Fibroblast of villous mesenchyme (primary cell): Measurements from ENCODE around the gene CCNG2. TPM values are rescaled to one million over a fixed set of nuclear protein-coding genes. Genes with fewer than 3 reads are reported as not detected.

Source experiments
- DNase-seq: peaks from one replicate; pipeline ENCODE4 v3.0.0-alpha.2; 2010; ENCODE audit warnings: low read depth
- H3K4me3 ChIP-seq: 2 replicates; pipeline ENCODE4 v1.5.1; 2011; ENCODE audit warnings: low read depth, mild to moderate bottlenecking, low read length
- total RNA-seq: library from RNA; depleted of rRNA; stranded (reverse); fragments of >200 nt; gene quantifications from 2 replicates; pipeline ENCODE4 v1.2.3, GENCODE V29; 2012
- TF ChIP-seq, protein P1 (sequence below): IDR thresholded peaks from 2 replicates; pipeline ENCODE4 v1.5.1; 2012; ENCODE audit warnings: low read depth, mild to moderate bottlenecking, low read length; ENCODE audit not compliant: insufficient read depth

Gene CCNG2
- total RNA-seq, 1 donor, result 25.9 TPM

DNA sequence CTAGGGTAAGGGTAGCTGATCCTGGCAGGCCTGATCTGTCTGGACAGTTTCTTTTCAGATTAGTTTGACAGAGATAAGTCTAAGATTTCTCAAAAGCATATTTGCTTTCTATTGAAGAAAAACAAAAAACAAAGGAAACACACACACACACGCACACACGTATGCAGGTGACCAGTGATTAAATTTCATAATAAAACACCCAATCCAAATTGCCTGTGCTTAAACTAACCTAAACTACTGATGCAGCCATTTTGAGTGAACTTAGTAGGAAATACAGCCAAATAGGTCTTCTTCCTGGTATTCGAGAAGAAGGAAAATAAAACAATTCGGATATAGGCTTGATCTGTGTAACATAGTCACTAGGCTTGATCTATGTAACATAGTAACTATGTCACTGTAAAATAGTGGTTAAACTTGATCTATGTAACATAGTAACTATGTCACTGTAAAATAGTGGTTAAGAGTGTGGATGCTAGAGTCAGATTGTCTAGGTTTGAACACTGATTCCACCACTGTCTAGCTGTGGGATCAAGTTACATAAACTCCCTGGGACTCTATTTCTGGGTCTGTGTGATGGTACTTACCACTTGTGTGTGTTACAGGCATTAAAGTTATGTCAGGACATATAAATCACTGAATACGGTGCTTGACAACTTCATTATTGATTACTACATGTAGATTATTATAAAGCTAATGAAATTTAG is 9.8 kb upstream of the CCNG2 start:
- peak; percentile 33 for DNase-seq
- TF ChIP-seq, protein P1, sequence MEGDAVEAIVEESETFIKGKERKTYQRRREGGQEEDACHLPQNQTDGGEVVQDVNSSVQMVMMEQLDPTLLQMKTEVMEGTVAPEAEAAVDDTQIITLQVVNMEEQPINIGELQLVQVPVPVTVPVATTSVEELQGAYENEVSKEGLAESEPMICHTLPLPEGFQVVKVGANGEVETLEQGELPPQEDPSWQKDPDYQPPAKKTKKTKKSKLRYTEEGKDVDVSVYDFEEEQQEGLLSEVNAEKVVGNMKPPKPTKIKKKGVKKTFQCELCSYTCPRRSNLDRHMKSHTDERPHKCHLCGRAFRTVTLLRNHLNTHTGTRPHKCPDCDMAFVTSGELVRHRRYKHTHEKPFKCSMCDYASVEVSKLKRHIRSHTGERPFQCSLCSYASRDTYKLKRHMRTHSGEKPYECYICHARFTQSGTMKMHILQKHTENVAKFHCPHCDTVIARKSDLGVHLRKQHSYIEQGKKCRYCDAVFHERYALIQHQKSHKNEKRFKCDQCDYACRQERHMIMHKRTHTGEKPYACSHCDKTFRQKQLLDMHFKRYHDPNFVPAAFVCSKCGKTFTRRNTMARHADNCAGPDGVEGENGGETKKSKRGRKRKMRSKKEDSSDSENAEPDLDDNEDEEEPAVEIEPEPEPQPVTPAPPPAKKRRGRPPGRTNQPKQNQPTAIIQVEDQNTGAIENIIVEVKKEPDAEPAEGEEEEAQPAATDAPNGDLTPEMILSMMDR, result no peak
- no peak overlapping the region for H3K4me3 ChIP-seq

DNA sequence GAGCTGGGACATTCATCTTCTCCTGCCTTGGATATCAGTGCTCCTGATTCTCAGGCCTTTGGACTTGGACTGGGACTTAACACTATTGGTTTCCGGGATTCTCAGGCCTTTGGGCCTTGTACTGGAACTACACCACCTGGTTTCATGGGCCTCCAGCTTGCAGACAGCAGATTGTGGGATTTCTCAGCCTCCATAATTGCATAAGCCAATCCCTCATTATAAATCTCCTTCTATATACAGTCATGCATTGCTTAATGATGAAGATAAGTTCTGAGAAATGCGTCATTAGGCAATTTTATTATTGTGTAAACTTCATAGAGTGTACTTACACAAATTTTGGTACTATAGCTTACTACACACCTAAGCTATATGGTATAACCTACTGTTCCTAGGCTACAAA is 8.9 kb upstream of the CCNG2 start:
- TF ChIP-seq, protein P1, result no peak
- DNase-seq, result peak; percentile 88

DNA sequence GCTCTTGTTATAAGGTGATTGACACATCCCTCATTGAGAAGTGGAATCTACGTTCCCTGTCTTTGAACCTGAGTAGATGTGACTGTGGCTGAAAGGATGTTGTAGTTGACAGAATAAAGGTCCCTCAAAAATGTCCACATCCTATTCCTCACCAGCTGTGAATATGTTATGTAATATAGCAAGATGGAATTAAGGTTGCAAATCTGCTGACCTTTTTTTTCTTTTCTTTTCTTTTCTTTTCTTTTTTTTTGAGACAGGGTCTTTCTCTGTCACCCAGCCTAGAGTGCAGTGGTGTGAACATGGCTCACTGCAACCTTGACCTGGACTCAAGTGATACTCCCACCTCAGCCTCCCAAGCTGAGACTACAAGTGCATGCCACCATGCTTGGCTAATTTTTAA is 7.2 kb upstream of the CCNG2 start:
- TF ChIP-seq, protein P1, result no peak
- DNase-seq, result no peak
- no peak overlapping the region for H3K4me3 ChIP-seq

More for the DNA sequence above, 8.9 kb upstream of the CCNG2 start:
- no peak overlapping the region for H3K4me3 ChIP-seq

DNA sequence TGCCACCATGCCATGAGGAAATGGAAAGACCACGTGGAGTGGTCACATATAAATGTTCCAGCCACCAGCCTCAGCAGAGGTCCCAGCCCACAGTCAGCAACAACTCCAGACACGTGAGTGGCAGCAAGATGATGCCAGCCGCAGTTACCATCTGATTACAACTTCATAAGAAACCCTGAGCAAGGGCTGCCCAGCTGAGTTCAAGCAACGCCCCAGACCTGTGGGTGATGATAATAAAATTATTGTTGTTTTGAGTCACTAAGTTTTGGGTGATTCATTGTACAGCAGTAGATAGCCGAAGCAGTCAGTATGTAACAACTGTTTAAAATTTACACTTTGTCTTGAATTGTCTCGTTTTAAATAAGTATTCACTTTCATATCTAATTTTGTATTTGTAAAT is 5.8 kb upstream of the CCNG2 start:
- no peak for DNase-seq
- TF ChIP-seq, protein P1, result no peak
- H3K4me3 ChIP-seq, result no peak overlapping the region

DNA sequence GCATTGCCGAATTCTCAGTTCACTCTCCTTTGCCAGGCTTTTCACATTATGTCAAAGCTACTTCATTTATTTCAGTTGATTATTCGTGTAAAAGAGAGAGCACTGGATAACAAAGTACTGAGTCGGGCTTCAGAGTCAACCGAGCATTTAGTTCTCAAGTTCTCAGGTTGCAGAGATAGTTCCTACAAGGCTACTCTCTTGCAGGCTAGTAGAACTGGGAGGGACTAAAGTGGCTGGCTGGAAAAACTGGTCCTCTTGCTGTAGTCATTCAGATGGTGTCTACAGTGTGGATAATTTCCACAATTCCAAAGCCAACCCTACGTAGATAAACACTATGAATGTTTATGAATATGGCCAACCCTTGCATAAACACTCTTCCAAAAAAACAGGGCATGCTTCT is 4.6 kb upstream of the CCNG2 start:
- TF ChIP-seq, protein P1, result no peak
- DNase-seq, result peak; percentile 49
- no peak overlapping the region for H3K4me3 ChIP-seq

DNA sequence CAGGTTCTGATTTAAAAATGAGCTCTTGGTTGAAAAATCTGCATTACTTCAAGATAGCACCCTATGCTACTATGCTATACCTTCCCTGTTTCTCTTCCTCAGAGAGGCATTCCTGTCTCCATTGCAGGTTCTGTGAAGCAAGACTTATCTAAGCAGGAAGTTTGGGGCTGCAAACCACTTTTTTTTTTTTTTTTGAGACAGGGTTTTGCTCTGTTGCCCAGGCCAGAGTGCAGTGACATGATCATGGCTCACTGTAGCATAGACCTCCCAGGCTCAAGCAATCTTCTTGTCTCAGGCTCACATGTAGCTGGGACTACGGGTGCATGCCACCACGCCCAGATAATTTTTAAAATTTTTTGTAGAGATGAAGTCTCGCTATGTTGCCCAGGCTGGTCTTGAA is 4.0 kb upstream of the CCNG2 start:
- TF ChIP-seq, protein P1, result no peak
- H3K4me3 ChIP-seq, result no peak overlapping the region
- DNase-seq, result no peak

DNA sequence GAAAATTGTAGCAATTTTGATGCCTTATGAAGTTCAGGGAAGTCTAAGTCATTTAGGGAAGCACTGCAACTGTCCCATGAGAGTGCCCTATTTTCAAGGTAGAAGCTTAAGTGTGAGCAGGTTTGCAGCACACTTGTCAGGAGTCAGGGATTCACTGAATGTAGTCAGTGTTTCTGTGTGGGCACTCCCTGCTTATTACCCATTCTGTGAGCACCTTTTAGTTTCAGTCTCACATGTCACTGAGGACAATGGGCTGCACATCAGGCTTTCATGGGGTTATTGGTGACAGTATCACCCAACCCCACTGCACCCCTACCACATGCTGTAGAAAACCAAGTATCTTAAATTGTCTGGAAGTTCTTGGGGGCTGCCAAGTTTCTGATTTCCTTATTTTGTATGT is 2.9 kb upstream of the CCNG2 start:
- TF ChIP-seq, protein P1, result no peak
- no peak overlapping the region for H3K4me3 ChIP-seq
- DNase-seq, result no peak
